H9 (cell line): Measurements from ENCODE around the gene METTL9. TPM values are rescaled to one million over a fixed set of nuclear protein-coding genes. Genes with fewer than 3 reads are reported as not detected.

Experiments used
- DNase-seq: peaks from one replicate; pipeline ENCODE4 v3.0.0-alpha.2; 2017
- H2AFZ ChIP-seq: one replicate; pipeline ENCODE4 v1.6.1; 2013; ENCODE audit warnings: mild to moderate bottlenecking, low read length, control low read depth, moderate library complexity
- H2AK5ac ChIP-seq: 2 replicates; pipeline ENCODE4 v1.6.1; 2013; ENCODE audit warnings: low read length, control low read depth, mixed read lengths; ENCODE audit not compliant: insufficient read length
- H2BK120ac ChIP-seq: one replicate; pipeline ENCODE4 v1.6.1; 2013; ENCODE audit warnings: low read depth, mild to moderate bottlenecking, low read length, control low read depth, inconsistent platforms; ENCODE audit not compliant: poor library complexity, severe bottlenecking
- H2BK12ac ChIP-seq: 2 replicates; pipeline ENCODE4 v1.6.1; 2013; ENCODE audit warnings: low read length, control low read depth, mixed read lengths, low read depth; ENCODE audit not compliant: insufficient read length
- H2BK15ac ChIP-seq: 2 replicates; pipeline ENCODE4 v1.6.1; 2013; ENCODE audit warnings: low read depth, low read length, control low read depth
- H2BK20ac ChIP-seq: one replicate; pipeline ENCODE4 v1.6.1; 2013; ENCODE audit warnings: low read depth, mild to moderate bottlenecking, low read length, control low read depth, inconsistent platforms; ENCODE audit not compliant: poor library complexity, severe bottlenecking
- H2BK5ac ChIP-seq: 2 replicates; pipeline ENCODE4 v1.6.1; 2013; ENCODE audit warnings: low read length, control low read depth, mixed read lengths; ENCODE audit not compliant: insufficient read length
- H3K14ac ChIP-seq: 2 replicates; pipeline ENCODE4 v1.6.1; 2013; ENCODE audit warnings: low read length, control low read depth; ENCODE audit not compliant: insufficient read depth
- H3K18ac ChIP-seq: 2 replicates; pipeline ENCODE4 v1.6.1; 2013; ENCODE audit warnings: low read depth, mild to moderate bottlenecking, mixed read lengths, low read length, control low read depth; ENCODE audit not compliant: insufficient read length
- H3K23ac ChIP-seq: 2 replicates; pipeline ENCODE4 v1.6.1; 2013; ENCODE audit warnings: low read length, control low read depth, mixed read lengths, low read depth; ENCODE audit not compliant: insufficient read length
- H3K23me2 ChIP-seq: 2 replicates; pipeline ENCODE4 v1.6.1; 2013; ENCODE audit warnings: low read depth, mild to moderate bottlenecking, mixed read lengths, low read length, control low read depth; ENCODE audit not compliant: insufficient read length, poor library complexity, severe bottlenecking
- H3K27ac ChIP-seq: 2 replicates; pipeline ENCODE4 v1.5.1; 2013; ENCODE audit warnings: low read length, control low read depth, mixed read lengths, low read depth; ENCODE audit not compliant: insufficient read length
- H3K27me3 ChIP-seq: 2 replicates; pipeline ENCODE4 v1.6.1; 2013; ENCODE audit warnings: low read length, control low read depth, inconsistent platforms; ENCODE audit not compliant: insufficient read depth
- H3K4ac ChIP-seq: 2 replicates; pipeline ENCODE4 v1.6.1; 2013; ENCODE audit warnings: low read depth, mild to moderate bottlenecking, control low read depth, inconsistent platforms, low read length, moderate library complexity
- H3K4me1 ChIP-seq: 2 replicates; pipeline ENCODE4 v1.6.1; 2013; ENCODE audit warnings: low read length, control low read depth, inconsistent platforms; ENCODE audit not compliant: insufficient read depth
- H3K4me2 ChIP-seq: 2 replicates; pipeline ENCODE4 v1.6.1; 2013; ENCODE audit warnings: low read length, control low read depth, mixed read lengths; ENCODE audit not compliant: insufficient read length, insufficient read depth
- H3K56ac ChIP-seq: 2 replicates; pipeline ENCODE4 v1.6.1; 2013; ENCODE audit warnings: low read depth, mild to moderate bottlenecking, mixed read lengths, low read length, control low read depth; ENCODE audit not compliant: insufficient read length
- H3K79me1 ChIP-seq: 2 replicates; pipeline ENCODE4 v1.6.1; 2013; ENCODE audit warnings: low read depth, mild to moderate bottlenecking, moderate library complexity, low read length, control low read depth, inconsistent platforms; ENCODE audit not compliant: insufficient read depth, poor library complexity, severe bottlenecking
- H3K79me2 ChIP-seq: 2 replicates; pipeline ENCODE4 v1.6.1; 2013; ENCODE audit warnings: low read length, control low read depth, inconsistent platforms; ENCODE audit not compliant: insufficient read depth
- H3K9ac ChIP-seq: 2 replicates; pipeline ENCODE4 v1.6.1; 2013; ENCODE audit warnings: low read length, control low read depth, mixed read lengths; ENCODE audit not compliant: insufficient read length; ENCODE audit errors: extremely low read depth
- H3K9me3 ChIP-seq: one replicate; pipeline ENCODE4 v1.6.1; 2013; ENCODE audit warnings: low read depth, low read length, inconsistent platforms; ENCODE audit not compliant: control insufficient read depth
- H3T11ph ChIP-seq: one replicate; pipeline ENCODE4 v1.6.1; 2013; ENCODE audit warnings: mild to moderate bottlenecking, low read length, control low read depth, inconsistent platforms
- H4K20me1 ChIP-seq: one replicate; pipeline ENCODE4 v1.6.1; 2013; ENCODE audit not compliant: control insufficient read depth, insufficient read length, insufficient read depth
- H4K5ac ChIP-seq: 2 replicates; pipeline ENCODE4 v1.6.1; 2013; ENCODE audit warnings: low read depth, mild to moderate bottlenecking, mixed read lengths, low read length, control low read depth; ENCODE audit not compliant: insufficient read length
- H4K8ac ChIP-seq: replicated peaks from 2 replicates; pipeline ENCODE4 v1.6.1; 2013; ENCODE audit warnings: low read length, control low read depth, mixed read lengths, low read depth; ENCODE audit not compliant: insufficient read length
- H4K91ac ChIP-seq: 2 replicates; pipeline ENCODE4 v1.6.1; 2013; ENCODE audit warnings: low read depth, mild to moderate bottlenecking, moderate library complexity, mixed read lengths, low read length, control low read depth; ENCODE audit not compliant: insufficient read length
- H3K27ac Mint-ChIP-seq, 3 experiments: 2 replicates in 2 of 3; 3 replicates in 1 of 3; pipeline ENCODE4 v1.8.0; 2020 to 2021; ENCODE audit warnings: mixed read lengths in 3 of 3, mild to moderate bottlenecking in 1 of 3, moderate library complexity in 1 of 3
- H3K27me3 Mint-ChIP-seq: 2 replicates; pipeline ENCODE4 v1.8.0; 2021; ENCODE audit warnings: low read depth, mild to moderate bottlenecking, moderate library complexity, mixed read lengths
- H3K36me3 Mint-ChIP-seq, 3 experiments: 2 replicates in 2 of 3; 3 replicates in 1 of 3; pipeline ENCODE4 v1.8.0; 2020 to 2021; ENCODE audit warnings: low read depth in 3 of 3, mixed read lengths in 3 of 3; ENCODE audit not compliant: insufficient read depth in 1 of 3
- H3K4me1 Mint-ChIP-seq, 2 experiments: 2 replicates each; pipeline ENCODE4 v1.8.0; 2020; ENCODE audit warnings: mixed read lengths in 2 of 2
- H3K4me3 Mint-ChIP-seq, 2 experiments: 2 replicates in 1 of 2; 3 replicates in 1 of 2; pipeline ENCODE4 v1.8.0; 2020 to 2021; ENCODE audit warnings: mild to moderate bottlenecking in 2 of 2, mixed read lengths in 2 of 2, moderate library complexity in 1 of 2
- H3K9me3 Mint-ChIP-seq, 2 experiments: 2 replicates in 1 of 2; 3 replicates in 1 of 2; pipeline ENCODE4 v1.8.0; 2020; ENCODE audit warnings: mild to moderate bottlenecking in 2 of 2, mixed read lengths in 2 of 2, moderate library complexity in 1 of 2
- WGBS: extraction: QIAGEN DNeasy Blood & Tissue Kit; methylation state at CpG from one replicate; pipeline ENCODE4 v1.1.7; 2013; ENCODE audit warnings: missing lambda C conversion rate, low lambda C conversion rate, mixed read lengths; ENCODE audit not compliant: insufficient read length; ENCODE audit errors: extremely low coverage; 5-methylcytosine and 5-hydroxymethylcytosine counted together
- total RNA-seq: library from RNA; stranded (reverse); gene quantifications from 2 replicates; pipeline ENCODE4 v1.2.1, GENCODE V29; 2021
- TF ChIP-seq, protein P1 (sequence below): fragments of 200-600 bp; sonication (generic); conservative IDR thresholded peaks from 3 replicates; pipeline ENCODE4 v1.8.0; 2021; ENCODE audit warnings: antibody characterized with exemption, mild to moderate bottlenecking

Gene METTL9
- total RNA-seq, 1 experiment from 2014 or later = 108 TPM

DNA sequence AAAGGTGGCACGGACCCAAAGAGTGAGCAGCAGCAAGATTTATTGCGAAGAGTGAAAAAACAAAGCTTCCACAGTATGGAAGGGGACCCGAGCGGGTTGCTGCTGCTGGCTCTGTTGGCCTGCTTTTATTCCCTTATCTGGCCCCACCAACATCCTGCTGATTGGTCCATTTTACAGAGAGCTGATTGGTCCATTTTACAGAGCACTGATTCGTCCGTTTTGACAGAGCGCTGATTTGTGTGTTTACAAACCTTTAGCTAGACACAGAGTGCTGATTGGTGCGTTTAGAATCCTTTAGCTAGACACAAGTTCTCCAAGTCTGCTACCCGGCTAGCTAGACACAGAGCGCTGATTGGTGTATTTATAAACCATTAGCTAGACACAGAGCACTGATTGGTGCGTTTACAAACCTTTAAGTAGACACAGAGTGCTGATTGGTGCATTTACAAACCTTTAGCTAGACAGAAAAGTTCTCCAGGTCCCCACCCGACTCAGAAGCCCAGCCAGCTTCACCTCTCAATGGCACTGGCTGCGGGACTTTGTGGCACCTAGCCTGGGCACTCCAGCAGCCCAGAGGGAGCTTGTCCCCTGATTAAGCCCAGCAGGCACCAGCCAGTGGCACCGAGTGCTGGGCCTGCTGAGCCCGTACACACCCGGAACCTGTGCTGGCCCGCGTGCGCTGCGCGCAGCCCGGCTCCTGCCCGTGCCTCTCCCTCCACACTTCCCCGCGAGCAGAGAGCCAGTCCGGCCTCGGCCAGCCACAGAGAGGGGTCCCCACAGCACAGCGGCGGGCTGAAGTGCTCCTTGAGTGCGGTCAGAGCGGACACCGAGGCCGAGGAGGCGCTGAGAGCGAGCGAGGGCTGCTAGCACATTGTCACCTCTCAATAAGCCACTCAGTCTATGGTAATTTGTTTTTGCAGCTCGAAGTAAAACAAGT is 37.9 kb downstream of the METTL9 start:
- Mint-ChIP-seq H3K4me1 (peaks cover 18 to 35% of the 10 kb centered on the region in 2 experiments), H3K27ac (peak overlapping the region in 1 of 3 experiments; percentile 92; a peak in 3 of 7 replicates)
- H3K27ac ChIP-seq = no peak overlapping the region

More for the DNA sequence above, 37.9 kb downstream of the METTL9 start:
- DNase-seq = no peak
- no peak overlapping the region for H2BK12ac ChIP-seq
- no peak overlapping the region for H3K4ac ChIP-seq
- H3K4me2 ChIP-seq = no peak overlapping the region
- no peaks in the 10 kb centered on the region for H3K9me3 ChIP-seq
- no peaks in the 10 kb centered on the region; the same call in 1 of the 2 replicates for H3K79me2 ChIP-seq
- H3K79me1 ChIP-seq = no peaks in the 10 kb centered on the region
- TF ChIP-seq, protein P1, sequence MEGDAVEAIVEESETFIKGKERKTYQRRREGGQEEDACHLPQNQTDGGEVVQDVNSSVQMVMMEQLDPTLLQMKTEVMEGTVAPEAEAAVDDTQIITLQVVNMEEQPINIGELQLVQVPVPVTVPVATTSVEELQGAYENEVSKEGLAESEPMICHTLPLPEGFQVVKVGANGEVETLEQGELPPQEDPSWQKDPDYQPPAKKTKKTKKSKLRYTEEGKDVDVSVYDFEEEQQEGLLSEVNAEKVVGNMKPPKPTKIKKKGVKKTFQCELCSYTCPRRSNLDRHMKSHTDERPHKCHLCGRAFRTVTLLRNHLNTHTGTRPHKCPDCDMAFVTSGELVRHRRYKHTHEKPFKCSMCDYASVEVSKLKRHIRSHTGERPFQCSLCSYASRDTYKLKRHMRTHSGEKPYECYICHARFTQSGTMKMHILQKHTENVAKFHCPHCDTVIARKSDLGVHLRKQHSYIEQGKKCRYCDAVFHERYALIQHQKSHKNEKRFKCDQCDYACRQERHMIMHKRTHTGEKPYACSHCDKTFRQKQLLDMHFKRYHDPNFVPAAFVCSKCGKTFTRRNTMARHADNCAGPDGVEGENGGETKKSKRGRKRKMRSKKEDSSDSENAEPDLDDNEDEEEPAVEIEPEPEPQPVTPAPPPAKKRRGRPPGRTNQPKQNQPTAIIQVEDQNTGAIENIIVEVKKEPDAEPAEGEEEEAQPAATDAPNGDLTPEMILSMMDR = no peak
- no peak overlapping the region for H3K14ac ChIP-seq
- no peak overlapping the region for H4K91ac ChIP-seq
- no peak overlapping the region for H3K23ac ChIP-seq
- H2BK15ac ChIP-seq = no peak overlapping the region
- H4K8ac ChIP-seq = no peak overlapping the region
- no peak overlapping the region for H2AK5ac ChIP-seq
- H2BK20ac ChIP-seq = no peak overlapping the region
- no peak overlapping the region for H4K5ac ChIP-seq
- no peak overlapping the region for H2BK120ac ChIP-seq
- no peak overlapping the region for H3K9ac ChIP-seq
- no peaks in the 10 kb centered on the region for H3K27me3 Mint-ChIP-seq
- H4K20me1 ChIP-seq = no peaks in the 10 kb centered on the region
- no peak overlapping the region for H3T11ph ChIP-seq
- H3K18ac ChIP-seq = no peak overlapping the region
- H3K27me3 ChIP-seq = no peaks in the 10 kb centered on the region
- H3K9me3 Mint-ChIP-seq = no peaks in the 10 kb centered on the region
- no peak overlapping the region for H3K56ac ChIP-seq
- peaks cover 0 to 19% (median 4%) of the 10 kb centered on the region in 3 experiments; a peak in 6 of 7 replicates for H3K36me3 Mint-ChIP-seq
- H2AFZ ChIP-seq = no peak overlapping the region
- WGBS = no CpG with 5 or more reads among the region's 37 CpGs
- H3K23me2 ChIP-seq = no peaks in the 10 kb centered on the region
- H3K4me3 Mint-ChIP-seq = no peak overlapping the region
- H2BK5ac ChIP-seq = no peak overlapping the region
- no peaks in the 10 kb centered on the region for H3K4me1 ChIP-seq
